ENCODE data around the gene RAB27A.

The RAB27A gene

GRCh38 chr15:55221090-55222011 is 68.3 kb downstream of the RAB27A start:
- DNase-seq: peak; percentile 8

DNA sequence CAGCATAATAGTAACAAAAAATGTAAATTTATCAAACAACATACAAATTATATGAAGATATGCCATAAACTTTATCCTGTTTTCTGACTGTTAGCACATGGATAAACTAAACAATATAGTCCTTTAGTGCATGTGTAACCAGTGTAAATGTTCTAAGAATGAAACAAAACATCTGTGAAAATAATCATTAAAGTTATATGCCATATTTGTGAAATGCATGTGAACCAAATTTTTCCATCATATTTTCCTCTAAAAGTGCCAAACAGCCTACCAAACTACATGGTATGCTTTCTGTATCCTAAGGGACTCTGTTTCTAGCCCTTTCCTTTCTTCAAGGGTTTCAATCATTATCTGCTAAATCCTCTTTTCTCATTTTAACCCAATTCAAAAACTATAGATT is 69.0 kb downstream of the RAB27A start:
- no peak for DNase-seq

DNA sequence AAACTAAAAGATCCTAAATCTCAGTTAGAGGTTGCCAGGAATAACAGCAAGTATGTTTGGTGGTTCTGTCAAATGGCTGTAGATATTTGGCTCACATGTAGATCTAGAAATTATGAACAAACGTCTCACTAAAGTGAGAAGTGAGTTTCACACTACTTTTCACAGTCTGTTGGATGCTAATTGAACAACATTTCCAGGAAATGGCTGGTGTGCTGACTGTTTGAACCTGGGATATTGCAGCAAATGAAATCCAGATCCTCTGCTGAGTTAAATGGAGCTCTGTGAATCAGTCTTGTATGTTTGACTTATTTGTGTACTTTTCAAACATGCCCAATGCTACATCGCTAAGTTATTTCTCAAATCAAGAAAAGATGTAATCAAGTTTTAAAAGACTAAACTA is 71.6 kb downstream of the RAB27A start:
- no peak for DNase-seq

DNA sequence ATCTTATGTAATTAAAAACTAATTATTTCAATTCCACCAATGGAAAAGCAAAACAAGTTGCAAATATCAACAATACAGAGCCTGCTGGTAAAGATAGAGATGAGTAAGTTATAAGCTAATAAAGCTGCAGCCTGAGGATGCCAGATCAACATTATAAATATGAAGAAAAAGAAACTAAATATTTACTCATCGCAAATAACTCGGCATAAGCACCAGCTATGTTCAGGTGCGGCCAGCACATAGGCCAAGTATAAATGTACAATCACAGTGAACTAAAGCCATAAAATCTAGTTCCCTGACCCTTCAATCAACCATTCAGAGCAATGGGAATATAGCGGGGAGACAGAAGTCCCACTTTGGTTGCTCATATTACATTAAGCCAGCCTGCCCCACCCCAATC is 85.1 kb downstream of the RAB27A start:
- DNase-seq: no peak

GRCh38 chr15:55202206-55202605 is 87.4 kb downstream of the RAB27A start:
- DNase-seq: no peak

- DNase-seq: no peak
Measured at GRCh38 chr15:55198706-55199105, 90.9 kb downstream of the RAB27A start.

GRCh38 chr15:55197719-55198118 is 91.9 kb downstream of the RAB27A start:
- DNase-seq: no peak

- no peak for DNase-seq
Measured at GRCh38 chr15:55197362-55197705, 92.3 kb downstream of the RAB27A start.

DNA sequence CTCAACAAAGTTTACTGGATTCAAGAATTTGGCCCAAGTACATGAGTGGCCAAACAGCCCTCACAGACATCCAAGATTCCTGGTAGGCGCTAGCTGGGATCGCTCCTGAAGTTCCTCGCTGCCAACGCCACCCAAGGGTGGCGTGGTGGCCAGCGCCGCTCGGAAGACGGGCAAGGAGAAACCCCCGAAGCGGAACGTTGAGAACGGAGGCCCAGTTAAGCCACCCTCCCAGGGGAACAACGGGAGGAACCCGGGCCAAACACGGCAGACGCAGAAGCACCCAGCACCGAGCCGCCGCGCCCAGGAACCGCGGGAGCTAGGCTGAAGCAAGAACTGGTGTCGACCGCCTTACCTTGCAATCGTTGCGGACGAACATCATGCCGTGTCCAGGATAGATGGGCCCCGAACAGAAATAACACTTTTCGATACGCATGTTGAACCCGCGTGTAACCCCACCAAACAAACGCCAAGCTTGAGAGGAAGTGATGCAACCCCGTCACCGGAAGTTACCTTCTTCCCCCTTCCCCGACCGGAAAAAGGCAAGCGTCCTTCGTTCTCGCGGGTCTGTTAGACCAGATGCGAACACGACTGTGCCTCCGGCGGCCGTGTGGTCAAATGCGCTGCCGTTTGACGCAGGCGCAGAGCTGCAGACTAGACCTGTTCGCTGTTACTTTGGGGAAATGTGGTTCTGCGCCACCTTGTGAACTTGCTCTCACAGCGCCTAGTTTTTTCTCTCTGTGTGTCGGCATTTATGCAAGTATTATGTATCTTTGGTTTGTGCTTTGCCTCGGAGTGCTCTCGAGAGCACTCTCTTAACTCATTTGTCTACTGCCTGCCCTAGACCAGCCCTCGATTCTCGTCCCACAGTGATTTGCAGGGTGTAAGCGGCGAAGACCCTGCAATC is 92.9 kb downstream of the RAB27A start, which contains the start of gene RSL24D1:
TSS of gene RSL24D1 (minus strand) at position 484 of the 904 bp plus-strand sequence. CDS start at position 433, 51 bp downstream.
- peak; percentile 88 for DNase-seq

- DNase-seq: no peak
Measured at GRCh38 chr15:55195996-55196395, 93.6 kb downstream of the RAB27A start.

- DNase-seq: no peak
Measured at GRCh38 chr15:55194256-55194655, 95.4 kb downstream of the RAB27A start.

DNA sequence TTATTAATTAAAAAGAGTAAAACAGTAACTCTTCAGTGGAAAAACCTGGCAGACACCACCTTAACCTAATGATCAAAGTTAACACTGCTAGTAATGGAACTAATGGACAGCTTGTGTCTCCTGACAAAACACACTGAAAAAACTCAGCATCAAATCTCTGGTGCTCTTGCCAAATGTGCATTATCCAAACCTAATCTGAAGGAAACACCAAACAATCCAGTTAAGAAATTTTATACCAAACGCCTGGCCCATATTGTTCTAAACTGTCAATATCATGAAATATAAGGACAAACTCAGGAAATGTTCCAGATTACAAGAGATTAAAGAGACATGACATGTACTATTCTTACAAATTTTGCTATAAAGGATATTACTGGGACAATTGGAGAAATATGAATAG is 103.3 kb downstream of the RAB27A start:
- DNase-seq: no peak

DNA sequence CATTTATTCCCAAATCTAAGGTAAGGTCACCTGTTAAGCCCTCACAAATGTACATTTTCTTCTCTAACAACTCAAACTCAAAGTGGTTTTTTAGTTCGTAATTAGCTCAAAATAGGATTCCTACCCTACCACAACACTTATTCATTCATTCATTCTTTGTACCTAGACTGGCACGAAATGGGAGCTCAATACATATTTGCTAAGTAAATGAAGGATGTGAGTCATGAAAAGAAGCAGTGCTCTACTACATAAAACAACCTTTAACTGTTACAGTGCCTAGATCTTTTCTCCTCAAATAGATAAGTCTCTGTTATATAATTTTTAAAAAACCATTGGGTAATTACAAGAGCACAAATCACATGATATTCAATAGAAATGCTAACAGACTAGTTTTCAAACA is 105.9 kb downstream of the RAB27A start:
- DNase-seq: no peak

DNA sequence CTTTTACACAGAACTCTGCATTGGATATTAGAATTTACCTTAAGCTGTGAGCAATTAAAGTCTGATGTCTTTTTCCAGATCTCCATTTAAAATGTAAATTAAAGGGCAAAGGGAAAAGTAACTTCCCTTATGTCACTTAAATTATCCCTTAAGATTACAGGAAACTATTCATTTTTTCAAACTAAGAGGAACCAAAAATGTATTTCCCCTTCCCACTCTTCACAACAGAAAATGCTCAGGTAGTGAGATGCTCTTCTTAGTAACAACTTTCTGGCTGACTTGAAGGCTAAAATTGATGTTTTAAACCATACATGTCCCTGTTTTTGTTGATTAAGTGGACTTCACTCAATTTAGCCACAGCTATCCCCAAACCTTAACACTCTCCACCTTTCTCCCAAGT is 110.5 kb downstream of the RAB27A start:
- DNase-seq: no peak

GRCh38 chr15:55170361-55170760 is 119.3 kb downstream of the RAB27A start:
- DNase-seq: no peak

- DNase-seq: peak; percentile 3
Measured at GRCh38 chr15:55168350-55168974, 121.2 kb downstream of the RAB27A start.

GRCh38 chr15:55164284-55164683 is 125.3 kb downstream of the RAB27A start:
- no peak for DNase-seq

Data from T1000 (cell line).